HCT116 (cell line): ENCODE measurements around the gene HEATR5A. TPM values are rescaled to one million over a fixed set of nuclear protein-coding genes. Genes with fewer than 3 reads are reported as not detected.

Experiments used
- ATAC-seq: fragments of 200-7000 bp; cut with Tn5 transposase; 2 replicates; pipeline ENCODE4 v1.9.1; 2020; ENCODE audit warnings: mild to moderate bottlenecking, moderate library complexity
- BruUV-seq: library from RNA; stranded (reverse); fragments of 400-500 nt; replicated peaks from 2 replicates; lab custom pipeline; 2021; lab: Mats Ljungman, UMichigan
- CTCF ChIA-PET: fragments of 300-600 bp; sonication (Branson Sonifier 250); formaldehyde crosslinking; loops from one replicate; lab custom pipeline; 2021; ENCODE audit warnings: antibody characterized with exemption; lab: Charles Lee
- POLR2A ChIA-PET: fragments of 300-600, 350-600 bp; sonication (Branson Sonifier 250); formaldehyde crosslinking; loops from one replicate; lab custom pipeline; 2021; ENCODE audit warnings: antibody characterized with exemption; lab: Charles Lee
- RAD21 ChIA-PET, 2 experiments: fragments of 300-600 bp; sonication (Branson Sonifier 250); formaldehyde crosslinking; loops; one replicate each; lab custom pipeline; 2023; ENCODE audit warnings: low total read pairs in 2 of 2; ENCODE audit not compliant: uncharacterized antibody in 2 of 2, unreplicated experiment in 2 of 2, low non-redundant PET in 1 of 2; lab: Charles Lee
- DNase-seq: peaks from one replicate; pipeline ENCODE4 v3.0.0-alpha.2; 2010; ENCODE audit warnings: low read depth, low spot score
- H2AFZ ChIP-seq: fragments of 200-600 bp; shearing (Covaris generic), sonication (generic); 2 replicates; pipeline ENCODE4 v1.6.1; 2017; ENCODE audit warnings: low read depth, mixed run types, mixed read lengths, antibody characterized with exemption, low read length; ENCODE audit not compliant: poor library complexity, severe bottlenecking
- H3K27ac ChIP-seq: 2 replicates; pipeline ENCODE4 v1.5.1; 2012; ENCODE audit warnings: low read depth, low read length
- H3K27me3 ChIP-seq: fragments of 200-600 bp; sonication (generic); 2 replicates; pipeline ENCODE4 v1.6.1; 2016; ENCODE audit warnings: mixed run types, low read length, mixed read lengths; ENCODE audit not compliant: insufficient read depth
- H3K36me3 ChIP-seq, 2 experiments: fragments of 200-500 bp in 1 of 2; fragments of 200-600 bp in 1 of 2; sonication (Bioruptor generic) in 1 of 2; sonication (generic) in 1 of 2; 2 replicates each; pipeline versions ENCODE4 v1.5.1 to v1.6.1; 2014 to 2016; ENCODE audit warnings: low read length in 2 of 2, inconsistent platforms in 1 of 2, mixed read lengths in 1 of 2, mixed run types in 1 of 2; ENCODE audit not compliant: insufficient read depth in 2 of 2, control insufficient read depth in 1 of 2
- H3K4me1 ChIP-seq, 2 experiments: fragments of 200-600 bp in 1 of 2; sonication (generic) in 1 of 2; 2 replicates each; pipeline versions ENCODE4 v1.5.1 to v1.6.1; 2012 to 2017; ENCODE audit warnings: low read length in 2 of 2, inconsistent platforms in 1 of 2, mild to moderate bottlenecking in 1 of 2, mixed read lengths in 1 of 2, mixed run types in 1 of 2, moderate library complexity in 1 of 2; ENCODE audit not compliant: insufficient read depth in 2 of 2, control insufficient read depth in 1 of 2
- H3K4me2 ChIP-seq: fragments of 200-600 bp; sonication (generic); 2 replicates; pipeline ENCODE4 v1.6.1; 2017; ENCODE audit warnings: mixed run types, low read length, mixed read lengths
- H3K4me3 ChIP-seq, 2 experiments: fragments of 200-600 bp in 1 of 2; sonication (generic) in 1 of 2; replicated peaks in 1 of 2; 2 replicates each; pipeline ENCODE4 v1.5.1; 2011 to 2016; ENCODE audit warnings: low read length in 2 of 2, control low read depth in 1 of 2, low read depth in 1 of 2, mild to moderate bottlenecking in 1 of 2, mixed read lengths in 1 of 2, mixed run types in 1 of 2
- H3K79me2 ChIP-seq: fragments of 200-600 bp; sonication (generic); 2 replicates; pipeline ENCODE4 v1.6.1; 2017; ENCODE audit warnings: mild to moderate bottlenecking, mixed run types, low read length, moderate library complexity, mixed read lengths; ENCODE audit not compliant: insufficient read depth
- H3K9ac ChIP-seq: fragments of 200-600 bp; sonication (generic); 2 replicates; pipeline ENCODE4 v1.6.1; 2016; ENCODE audit warnings: low read length, mixed read lengths
- H3K9me2 ChIP-seq: fragments of 200-600 bp; sonication (generic), shearing (Covaris generic); 2 replicates; pipeline ENCODE4 v1.6.1; 2017; ENCODE audit warnings: mixed run types, mild to moderate bottlenecking, moderate library complexity; ENCODE audit not compliant: insufficient read depth
- H3K9me3 ChIP-seq, 2 experiments: fragments of 200-500 bp in 1 of 2; fragments of 200-600 bp in 1 of 2; sonication (Bioruptor generic) in 1 of 2; sonication (generic) in 1 of 2; 2 replicates each; pipeline ENCODE4 v1.6.1; 2014 to 2017; ENCODE audit warnings: low read length in 2 of 2, mixed read lengths in 2 of 2, inconsistent platforms in 1 of 2, low read depth in 1 of 2, mild to moderate bottlenecking in 1 of 2, mixed run types in 1 of 2, moderate library complexity in 1 of 2; ENCODE audit not compliant: control insufficient read depth in 1 of 2, insufficient read depth in 1 of 2
- H4K20me1 ChIP-seq: fragments of 200-600 bp; sonication (generic), shearing (Covaris generic); 2 replicates; pipeline ENCODE4 v1.6.1; 2017; ENCODE audit warnings: mixed run types, mild to moderate bottlenecking, moderate library complexity; ENCODE audit not compliant: insufficient read depth
- CBX3 ChIP-seq: IDR thresholded peaks from 2 replicates; pipeline ENCODE4 v1.6.1; 2012; ENCODE audit warnings: low read depth
- CTCF ChIP-seq, 3 experiments: fragments of 200-600 bp in 1 of 3; sonication (generic) in 1 of 3; IDR thresholded peaks in 2 of 3; conservative IDR thresholded peaks in 1 of 3; 2 replicates each; pipeline ENCODE4 v1.5.1; 2012 to 2017; ENCODE audit warnings: low read depth in 2 of 3, low read length in 2 of 3, antibody characterized with exemption in 1 of 3, borderline replicate concordance in 1 of 3, control low read depth in 1 of 3, mild to moderate bottlenecking in 1 of 3, mixed read lengths in 1 of 3, mixed run types in 1 of 3, moderate library complexity in 1 of 3; ENCODE audit not compliant: insufficient read depth in 1 of 3
- EGR1 ChIP-seq: IDR thresholded peaks from 2 replicates; pipeline ENCODE4 v1.6.1; 2012; ENCODE audit warnings: low read depth
- EZH2 ChIP-seq: fragments of 200-600 bp; sonication (generic); IDR thresholded peaks from 2 replicates; pipeline ENCODE4 v1.6.1; 2017; ENCODE audit warnings: antibody characterized with exemption, mixed run types
- MAX ChIP-seq: IDR thresholded peaks from 2 replicates; pipeline ENCODE4 v1.6.1; 2012
- RAD21 ChIP-seq: IDR thresholded peaks from 2 replicates; pipeline ENCODE4 v1.6.1; 2012; ENCODE audit warnings: low read depth, mild to moderate bottlenecking
- SP1 ChIP-seq: IDR thresholded peaks from 2 replicates; pipeline ENCODE4 v1.6.1; 2012; ENCODE audit warnings: low read depth
- ZNF274 ChIP-seq: fragments of 200-500 bp; sonication (Bioruptor generic); IDR thresholded peaks from 2 replicates; pipeline ENCODE4 v1.6.1; 2014; ENCODE audit warnings: mild to moderate bottlenecking, low read depth, low read length, inconsistent platforms
- intact Hi-C: fragments of 100-400 bp; cut with micrococcal nuclease; formaldehyde crosslinking; loops from 2 replicates; pipeline ENCODE4 v1.10.0; 2022
- total RNA-seq: library from RNA; stranded (reverse); gene quantifications from one replicate; pipeline ENCODE4 v1.2.1, GENCODE V29; 2021; ENCODE audit not compliant: unreplicated experiment

Gene HEATR5A
- total RNA-seq, 1 experiment from 2014 or later = 20.9 TPM

GRCh38 chr14:31286456-31287293 lies 133.7 kb downstream of the HEATR5A start:
- Histone ChIP-seq H3K27ac (no peak overlapping the region), H3K4me2 (no peak overlapping the region), H3K4me1 (no peaks in the 10 kb centered on the region), H3K36me3 (no peaks in the 10 kb centered on the region), H3K27me3 (no peaks in the 10 kb centered on the region), H3K9ac (no peak overlapping the region), H3K9me2 (no peaks in the 10 kb centered on the region)
- peak; percentile 50 for DNase-seq
- 0 out of 2 replicates have a peak, but pooled peaks have one; percentile 13 for TF ChIP-seq RAD21
- peak; percentile 92 for TF ChIP-seq CBX3
- no peak for TF ChIP-seq ZNF274
- TF ChIP-seq EGR1 = no peak
- peak; percentile 12 to 79 (median 66); a peak in 5 of 6 replicates for TF ChIP-seq CTCF (IDR thresholded peaks at IDR 0.05 in 2 of 3, conservative IDR thresholded peaks at IDR 0.05 in 1 of 3; ENCODE audit: borderline replicate concordance in 1 of 3, insufficient read depth in 1 of 3, low read depth in 2 of 3, low read length in 2 of 3)
- no peak for TF ChIP-seq EZH2
- no peak for TF ChIP-seq SP1
- TF ChIP-seq MAX = peak; percentile 97
- TF ChIP-seq, all 23 proteins: peak for 4
- no TSS peak for BruUV-seq
- Histone ChIP-seq H2AFZ (peak overlapping the region; percentile 63), H3K4me3 (no peak overlapping the region), H3K9me3 (no peaks in the 10 kb centered on the region), H3K79me2 (no peaks in the 10 kb centered on the region), H4K20me1 (no peaks in the 10 kb centered on the region)
- intact Hi-C loops = no loop called here
- ChIA-PET CTCF (interaction anchor here (1.1 to 1.2 kb wide), 2 partner anchors 12 to 78 kb away, joined by 3 to 4 read pairs; no protein-coding TSS in a partner anchor), RAD21 (no interaction called here), POLR2A (no interaction called here)
- ATAC-seq = peak; percentile 98
